GM19193 (cell line): ENCODE measurements around the gene KATNAL2.

Experiments
- POLR2A ChIP-seq: IDR thresholded peaks from 4 replicates; pipeline ENCODE4 v1.6.1; 2011; ENCODE audit not compliant: insufficient read depth, insufficient read length; ENCODE audit errors: extremely low read depth

KATNAL2 gene

DNA sequence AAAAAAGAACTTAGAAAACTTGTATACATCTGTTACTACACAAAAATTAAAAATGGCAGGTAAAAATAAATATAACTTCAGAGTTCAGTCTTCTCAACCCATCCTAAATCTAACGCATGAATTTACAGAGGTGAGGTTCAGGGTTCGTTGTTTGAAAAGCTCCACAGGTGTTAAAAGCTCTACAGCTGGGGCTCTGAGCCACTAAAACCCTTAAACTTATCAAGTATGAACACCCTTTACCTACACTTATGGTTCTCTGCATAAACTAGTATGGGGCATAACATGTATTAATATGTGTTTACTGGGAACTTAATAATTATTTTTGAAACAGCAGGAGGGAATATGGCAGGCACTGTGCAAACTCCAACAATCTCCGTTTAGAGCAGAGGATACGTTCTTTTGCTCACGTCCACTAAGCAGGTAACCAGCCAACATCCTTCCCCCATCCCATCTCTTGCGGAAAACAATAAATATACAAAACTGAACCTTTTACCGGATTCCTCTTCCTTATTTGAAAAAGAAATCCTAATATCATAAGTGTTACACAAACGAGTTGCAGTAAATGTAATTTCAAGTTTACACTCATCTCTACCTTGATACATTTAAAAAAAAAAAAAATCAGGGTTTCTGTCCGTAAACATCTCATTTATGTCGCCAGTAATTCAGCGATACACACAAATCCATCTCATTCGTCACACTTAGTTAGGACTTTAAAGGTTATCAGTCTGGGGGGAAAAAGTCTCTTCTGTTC, 1.4 kb upstream of the KATNAL2 start:
- no peak for TF ChIP-seq POLR2A

DNA sequence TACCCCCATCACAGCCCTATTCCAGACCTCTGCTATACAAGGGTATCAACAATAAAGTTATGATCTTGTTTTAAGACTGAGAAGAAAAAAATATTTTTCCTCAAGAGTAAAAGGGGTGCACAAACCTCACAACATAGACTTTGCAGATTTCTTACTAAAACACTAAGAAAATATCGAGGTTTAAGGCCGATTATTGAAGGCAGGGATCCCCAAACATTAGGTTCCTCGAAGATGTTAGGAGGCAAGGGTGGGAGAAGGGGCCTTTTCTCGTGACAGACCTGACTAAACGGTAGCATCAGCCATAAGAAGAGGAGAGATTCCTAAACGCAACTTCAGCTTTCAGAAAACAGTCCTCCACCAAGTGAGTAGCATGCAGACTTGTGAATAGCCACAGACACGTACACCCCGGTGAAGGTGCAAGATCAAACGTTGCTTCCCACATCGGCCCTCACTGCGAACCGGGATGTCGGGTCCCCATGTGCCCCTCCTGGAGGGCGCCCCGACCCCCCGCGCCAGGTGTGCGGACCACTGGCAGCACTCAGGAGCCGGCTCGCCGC, 773 bp upstream of the KATNAL2 start:
- no peak for TF ChIP-seq POLR2A

DNA sequence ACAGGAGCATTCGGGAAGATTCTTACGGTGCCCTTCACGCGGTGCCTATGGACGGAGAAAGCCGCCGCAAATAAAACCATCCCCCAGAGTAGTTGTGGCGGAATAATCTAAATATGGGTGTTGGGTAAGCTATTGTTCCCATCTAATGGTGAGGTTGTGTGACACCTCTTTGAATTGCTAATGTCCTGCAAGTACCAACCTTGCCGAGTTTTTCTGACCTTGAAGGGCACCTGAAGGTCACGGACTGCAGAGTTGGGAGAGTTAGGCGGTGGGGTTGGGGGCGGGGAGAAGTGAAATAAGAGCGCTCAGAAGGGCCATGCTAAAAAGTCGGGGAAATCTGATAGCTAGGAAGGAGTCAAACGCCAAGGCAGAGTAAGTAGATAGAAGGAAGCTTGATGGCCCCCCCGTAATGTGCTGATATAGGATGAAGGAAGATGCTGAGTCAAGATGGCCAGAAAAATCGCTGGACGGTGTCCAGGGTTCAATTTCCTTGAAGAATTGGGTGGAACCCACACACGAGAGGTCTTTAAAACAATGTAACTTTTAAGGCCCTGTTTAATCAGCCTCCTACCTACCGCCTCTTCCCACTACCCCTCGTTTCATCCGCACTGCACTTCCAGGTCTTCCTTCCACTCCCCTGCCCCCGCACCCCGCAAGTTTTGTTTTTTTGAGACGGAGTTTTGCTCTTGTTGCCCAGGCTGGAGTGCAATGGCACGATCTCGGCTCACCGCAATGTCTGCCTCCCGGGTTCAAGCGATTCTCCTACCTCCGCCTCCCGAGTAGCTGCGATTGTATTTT, 600 bp downstream of the KATNAL2 start:
- TF ChIP-seq POLR2A = no peak

DNA sequence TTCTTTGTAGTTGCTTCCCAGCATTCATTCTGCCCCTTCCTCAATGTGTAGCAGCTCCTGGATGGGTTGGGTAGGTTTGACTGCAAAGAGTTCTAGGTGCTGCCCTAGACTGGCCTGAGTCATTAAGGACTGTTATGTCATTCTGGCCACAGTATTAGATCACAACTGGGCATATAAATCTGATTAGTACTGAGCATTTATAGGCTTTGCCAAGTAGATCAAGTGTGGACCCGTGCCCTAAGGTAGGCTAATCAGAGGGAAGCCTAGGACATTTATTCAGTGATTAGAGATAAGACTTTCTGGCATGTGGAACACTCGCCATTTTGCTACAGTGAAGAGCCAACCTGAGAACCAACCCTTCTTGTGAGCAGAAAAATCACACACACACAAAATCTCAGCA, 2.7 kb downstream of the KATNAL2 start:
- no peak for TF ChIP-seq POLR2A

DNA sequence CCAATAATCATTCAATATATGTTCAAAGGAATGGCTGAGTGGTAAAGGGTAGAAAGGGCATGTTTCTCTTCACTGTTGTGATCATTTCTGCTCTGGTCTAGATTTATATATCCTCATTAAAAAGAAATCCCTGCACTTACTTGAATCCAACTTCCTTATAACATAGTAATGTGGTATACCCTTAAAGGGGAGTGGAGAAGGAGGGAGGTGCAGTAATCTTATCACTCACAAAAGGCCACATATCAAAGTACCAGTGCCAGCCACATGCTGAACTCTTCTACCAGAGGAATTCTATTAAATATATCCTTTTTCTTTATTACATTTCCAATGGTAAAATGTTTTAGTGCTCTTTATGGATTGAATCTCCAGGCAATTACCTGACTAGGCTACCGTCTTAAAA, 3.3 kb downstream of the KATNAL2 start:
- TF ChIP-seq POLR2A = no peak

DNA sequence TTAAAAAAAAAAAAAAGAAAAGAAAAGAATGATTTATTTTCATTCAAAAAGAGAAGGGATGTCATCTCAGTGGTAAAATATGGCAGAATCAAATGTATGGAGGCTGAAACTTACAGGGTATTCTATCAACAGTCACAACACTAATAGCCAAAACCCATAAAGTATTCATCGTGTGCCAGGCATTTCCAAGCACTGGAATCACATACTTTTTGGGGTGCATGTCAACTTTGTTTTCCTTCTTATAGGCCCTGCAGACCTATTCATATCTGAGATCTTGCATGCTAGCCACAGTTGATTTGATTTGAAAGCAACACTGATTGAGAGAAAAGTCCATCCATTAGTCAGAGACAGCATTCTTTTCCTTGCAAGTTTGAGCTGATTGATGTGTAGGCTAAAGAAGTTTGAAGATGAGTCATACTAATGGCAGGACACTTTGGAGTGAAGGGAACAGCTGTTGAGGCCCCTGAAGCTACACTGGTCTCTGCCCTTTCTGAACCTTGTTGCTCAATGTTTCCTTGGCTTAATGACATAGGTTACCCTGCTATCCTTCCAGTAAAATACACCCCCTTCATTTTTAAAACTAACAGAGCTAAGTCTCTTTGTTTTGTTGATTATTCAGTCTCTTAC, 22.0 kb downstream of the KATNAL2 start:
- no peak for TF ChIP-seq POLR2A

DNA sequence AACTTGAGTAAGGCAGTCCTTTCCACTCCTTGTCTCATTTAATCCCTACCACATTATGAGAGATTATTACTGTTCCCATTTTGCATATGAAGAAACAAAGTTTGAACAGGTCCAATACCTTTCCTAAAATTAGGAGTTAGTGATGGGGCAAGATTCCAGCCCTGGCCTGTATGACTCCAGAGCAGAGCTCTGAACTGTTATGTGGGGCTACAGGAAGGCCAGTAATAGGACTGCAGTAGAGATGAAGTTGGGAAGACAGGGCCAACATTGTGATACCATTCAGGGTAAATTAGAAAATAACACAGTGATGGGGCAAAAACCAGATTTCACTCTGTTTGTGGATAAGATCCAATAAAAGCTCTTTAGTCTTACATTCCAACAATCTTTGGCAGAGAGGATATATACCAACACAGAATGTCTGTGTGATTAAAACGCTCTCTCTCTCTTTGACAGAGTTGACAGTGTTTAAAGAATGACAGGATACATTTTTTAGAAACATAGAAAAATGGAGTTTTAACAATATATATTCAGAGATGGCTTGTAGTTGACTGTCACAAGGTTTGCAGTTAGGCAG, 22.7 kb downstream of the KATNAL2 start:
- TF ChIP-seq POLR2A = no peak

DNA sequence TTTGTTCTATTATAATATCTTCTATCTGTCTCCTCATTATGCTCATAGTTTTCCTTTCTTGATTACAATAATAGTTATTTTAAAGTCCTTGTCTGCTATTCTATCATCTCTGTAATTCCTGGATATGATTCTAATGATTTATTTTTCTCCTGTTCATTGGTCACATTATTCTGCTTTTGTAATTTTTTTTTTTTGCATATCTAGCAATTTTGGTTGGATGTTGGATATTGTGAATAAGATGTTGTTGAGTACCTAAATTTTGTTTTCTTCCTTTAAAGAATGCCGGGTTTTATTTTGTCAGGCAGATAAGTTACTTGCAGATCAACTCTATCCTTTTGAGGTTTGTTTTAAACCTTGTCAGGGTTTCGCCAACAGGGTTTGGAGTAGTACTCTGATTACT, 25.2 kb downstream of the KATNAL2 start:
- TF ChIP-seq POLR2A = no peak

DNA sequence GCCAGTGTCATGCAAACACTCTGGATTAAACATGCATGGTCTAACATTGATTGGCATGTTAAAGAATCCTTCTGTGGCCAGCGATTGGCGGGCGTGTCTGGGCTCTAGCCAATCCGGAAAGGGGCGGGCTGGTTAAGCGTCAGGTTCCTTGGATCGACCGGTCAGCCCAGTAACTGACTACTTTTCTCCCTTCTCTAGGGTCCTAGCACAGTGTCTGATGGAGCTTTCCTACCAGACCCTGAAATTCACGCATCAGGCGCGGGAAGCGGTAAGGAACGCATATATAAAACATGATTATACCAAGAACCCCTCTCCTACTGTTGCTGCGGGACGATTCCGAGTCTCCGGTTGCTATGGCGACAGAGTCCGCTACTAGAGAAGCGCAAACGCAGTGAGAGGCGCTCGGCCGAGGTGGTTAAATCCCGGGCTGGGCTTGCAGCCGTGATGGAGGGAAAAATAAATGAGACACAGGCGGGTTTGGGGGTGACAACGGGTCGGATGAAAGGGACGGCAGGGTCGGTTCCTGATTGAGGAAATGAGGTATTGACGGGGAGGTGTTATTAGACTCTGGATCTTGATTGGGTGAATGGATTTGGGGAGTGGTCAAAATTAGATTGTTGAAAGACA, 29.4 kb downstream of the KATNAL2 start:
- TF ChIP-seq POLR2A = no peak

DNA sequence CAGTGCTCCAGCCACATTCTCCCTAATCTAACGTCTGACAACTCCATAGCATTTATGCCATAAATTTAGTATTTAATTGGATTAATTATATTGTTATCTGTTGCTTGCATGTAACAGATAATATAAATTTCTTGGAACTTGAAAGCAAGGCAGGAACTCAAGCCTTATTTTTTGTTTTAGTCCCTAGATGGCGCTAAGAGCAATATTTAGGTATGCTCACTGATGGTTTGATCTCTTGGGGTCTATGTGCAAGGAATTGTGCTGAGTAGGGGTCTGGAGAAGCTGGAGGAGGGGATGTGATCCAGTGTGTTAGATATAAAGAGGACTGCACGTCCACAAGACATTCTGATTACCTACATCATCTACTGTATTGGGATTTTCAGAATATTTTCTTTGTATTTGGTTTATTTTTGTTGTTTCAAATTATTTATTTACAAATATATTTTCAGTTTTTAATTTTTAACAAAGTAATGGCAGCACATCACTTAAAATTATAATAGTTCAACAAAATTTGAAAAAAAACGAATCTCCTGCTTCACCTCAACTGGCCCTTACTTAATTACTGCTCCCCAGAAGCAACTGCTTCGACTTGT, 32.8 kb downstream of the KATNAL2 start:
- no peak for TF ChIP-seq POLR2A

DNA sequence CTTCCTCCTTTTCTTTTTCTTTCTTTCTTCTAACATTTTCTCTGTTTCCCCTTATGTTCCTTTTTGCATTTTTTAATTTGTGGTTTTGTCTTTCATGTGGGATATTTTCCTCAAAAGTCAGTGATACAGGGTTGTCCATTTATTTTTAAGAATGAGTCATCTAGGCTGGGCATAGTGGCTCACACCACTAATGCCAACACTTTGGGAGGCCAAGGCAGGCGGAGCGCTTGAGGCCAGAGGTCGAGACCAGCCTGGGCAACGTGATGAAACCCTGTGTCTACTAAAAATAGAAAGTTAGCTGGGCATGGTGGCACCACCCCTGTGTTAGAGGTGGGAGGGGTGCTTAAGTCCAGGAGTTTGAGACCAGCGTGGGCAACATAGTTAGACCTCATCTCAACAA, 35.8 kb downstream of the KATNAL2 start:
- no peak for TF ChIP-seq POLR2A

DNA sequence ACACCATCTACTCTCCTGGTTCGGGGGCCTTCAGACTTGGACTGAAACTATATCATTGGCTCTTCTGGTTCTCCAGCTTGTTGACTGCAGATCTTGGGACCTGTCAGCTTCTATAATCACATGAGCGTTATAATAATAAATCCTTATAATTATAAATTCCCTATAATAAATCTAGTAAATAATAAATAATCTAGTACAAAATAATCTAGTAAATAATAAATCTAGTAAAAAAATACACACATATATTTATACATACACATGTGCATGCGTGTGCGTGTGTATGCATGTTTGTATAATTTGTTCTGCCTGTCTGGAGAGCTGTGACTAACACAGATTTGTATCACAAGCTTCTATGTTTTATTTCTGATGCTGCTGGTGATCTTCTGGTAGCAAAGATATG, 40.8 kb downstream of the KATNAL2 start:
- TF ChIP-seq POLR2A = no peak

DNA sequence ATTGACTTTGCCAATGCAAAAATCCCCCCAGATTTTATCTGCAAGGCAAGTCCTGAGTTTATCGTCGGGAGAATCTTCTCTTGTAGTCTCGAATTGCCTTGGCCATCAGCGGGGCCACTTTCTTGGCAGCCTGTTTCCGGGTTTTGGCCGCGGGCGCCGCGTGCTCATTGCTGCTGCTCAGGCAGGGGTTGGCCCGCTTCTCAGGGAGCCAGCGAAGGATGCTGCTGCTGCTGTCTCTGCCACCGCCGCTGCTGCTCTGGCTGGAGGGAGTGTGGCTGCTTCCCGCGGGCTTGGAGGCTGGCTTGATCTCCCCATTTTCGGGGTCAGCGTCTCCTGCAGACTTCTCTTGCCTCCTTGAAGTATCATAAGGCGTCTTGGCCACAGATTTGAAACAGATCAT, 115.5 kb downstream of the KATNAL2 start:
- no peak for TF ChIP-seq POLR2A

DNA sequence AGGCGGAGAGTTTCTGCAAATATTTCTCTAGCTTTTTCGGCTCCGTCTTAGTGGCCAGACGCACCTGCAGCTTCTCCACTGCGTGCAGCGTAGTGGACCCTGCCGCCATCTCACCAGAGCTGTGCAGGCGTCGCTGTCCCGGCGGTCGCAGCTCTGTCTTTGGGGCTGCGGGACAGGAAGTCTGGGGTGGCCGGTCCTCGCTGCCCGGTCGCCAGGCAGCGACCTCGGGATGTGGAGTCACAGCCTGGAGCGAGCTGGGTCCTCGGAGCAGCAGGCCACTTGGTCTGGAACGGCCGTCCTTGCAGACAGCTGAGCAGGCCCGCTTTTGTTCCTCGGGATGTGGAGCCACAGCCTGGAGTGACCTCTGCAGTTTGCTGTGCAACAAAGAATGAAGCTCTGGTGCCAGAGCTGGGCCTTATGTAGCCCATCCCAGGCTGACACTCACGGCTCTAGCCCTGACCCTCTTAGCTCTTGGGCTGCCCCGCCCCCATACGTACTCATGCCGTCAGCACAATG, 117.8 kb downstream of the KATNAL2 start, which contains the start of gene ELOA2:
TSS of gene ELOA2 (minus strand) at position 466 of the 516 bp plus-strand sequence. CDS start at position 109, 357 bp downstream.
- TF ChIP-seq POLR2A = no peak
